Measurements from ENCODE around the gene RPA3. TPM values are rescaled to one million over a fixed set of nuclear protein-coding genes. Genes with fewer than 3 reads are reported as not detected.

Gene RPA3
- polyA plus RNA-seq, 1 donor: 30.5 TPM

DNA sequence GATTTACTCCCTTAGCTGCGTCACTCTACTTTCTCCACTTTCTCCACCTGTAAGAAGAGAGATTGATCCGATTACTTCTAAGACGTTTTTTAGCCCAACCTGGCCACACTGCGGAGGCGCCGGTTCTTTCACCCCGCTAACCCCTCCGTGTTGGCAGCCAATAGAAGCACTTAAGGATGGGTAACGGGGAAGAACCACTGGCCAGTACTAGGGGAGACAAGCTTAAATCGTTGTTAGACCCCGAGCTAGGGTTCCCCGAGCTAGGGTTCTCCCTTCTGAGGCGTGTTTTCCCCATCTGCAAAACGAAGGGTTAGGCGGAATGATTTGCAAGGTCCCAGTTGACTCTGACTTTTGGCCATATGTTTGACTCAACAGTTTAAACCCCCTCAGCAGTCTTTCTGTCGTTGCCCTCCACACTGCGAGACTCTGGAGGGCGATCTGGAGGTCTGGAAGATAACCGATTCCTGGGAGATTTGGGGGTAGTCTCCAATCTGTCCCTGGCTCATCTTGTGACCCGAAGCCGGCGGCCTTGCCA lies 77.2 kb downstream of the RPA3 start:
- H3K36me3 ChIP-seq (ENCODE audit: control insufficient read depth, insufficient read depth, low read length): peaks cover 2% of the 10 kb centered on the region
- no peaks in the 10 kb centered on the region for H3K27me3 ChIP-seq (ENCODE audit: control insufficient read depth, insufficient read depth, low read length)
- peaks cover 3% of the 10 kb centered on the region for H3K9me3 ChIP-seq (ENCODE audit: control insufficient read depth, low read depth, low read length)
- H3K4me1 ChIP-seq (ENCODE audit: control insufficient read depth, insufficient read depth, low read length): peaks cover 6% of the 10 kb centered on the region
- WGBS (ENCODE audit: insufficient coverage, low lambda C conversion rate): no CpG with 5 or more reads among the region's 22 CpGs
- peak overlapping the region; percentile 82 for H3K27ac ChIP-seq (ENCODE audit: low read length)
- DNase-seq: peak in 1 of 2 donors; percentile 7
- peak overlapping the region; percentile 81 for H3K4me3 ChIP-seq (ENCODE audit: low read length)

DNA sequence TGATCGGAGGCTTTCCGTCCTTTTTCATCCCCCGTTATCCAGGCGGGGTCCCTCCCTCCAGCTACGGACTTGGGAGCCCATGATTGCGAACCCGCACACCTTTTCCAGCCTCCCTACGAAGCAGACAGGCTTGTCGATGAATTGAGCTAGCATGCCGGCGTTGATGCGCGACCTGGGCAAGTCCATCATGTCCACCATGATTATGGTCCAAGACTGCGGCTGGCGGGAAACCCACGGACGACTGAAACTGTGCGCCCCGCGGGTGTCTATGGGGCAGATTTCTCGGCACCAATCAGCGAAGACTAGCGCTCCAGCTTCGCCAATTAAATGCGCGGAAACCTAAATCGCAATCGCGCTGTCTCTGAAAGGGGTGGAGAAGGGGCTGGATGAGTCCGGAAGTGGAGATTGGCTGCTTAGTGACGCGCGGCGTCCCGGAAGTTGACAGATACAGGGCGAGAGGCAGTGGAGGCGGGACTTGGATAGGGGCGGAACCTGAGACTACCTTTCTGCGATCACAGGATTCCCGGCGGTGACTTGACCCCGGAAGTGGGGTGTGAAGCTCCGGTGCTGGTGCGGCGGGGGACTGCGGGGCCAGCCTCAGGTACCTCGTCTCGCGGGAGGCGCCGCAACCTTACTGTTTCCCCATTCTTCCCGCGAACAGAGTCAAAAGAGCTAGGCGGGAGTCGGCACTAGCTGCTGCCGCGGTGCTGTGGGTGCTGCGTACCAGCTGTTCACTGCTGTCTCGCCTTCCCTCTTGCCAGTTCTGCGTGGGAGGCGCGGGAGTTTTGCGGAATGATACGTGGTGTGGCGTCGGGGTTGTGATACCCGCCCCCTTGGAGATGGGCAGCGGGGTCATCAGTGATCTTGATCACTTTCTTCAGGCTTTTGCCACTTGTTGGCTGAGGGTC lies 77.9 kb downstream of the RPA3 start, which contains the start of gene UMAD1:
TSS of gene UMAD1 (plus strand) at position 532 of the 908 bp plus-strand sequence. CDS start 32,620 bp downstream, outside the sequence.
- Histone ChIP-seq H3K36me3 (ENCODE audit: control insufficient read depth, insufficient read depth, low read length) (no peaks in the 10 kb centered on the region), H3K27ac (ENCODE audit: low read length) (peak within 1 kb of the TSS; percentile 94), H3K9me3 (ENCODE audit: control insufficient read depth, low read depth, low read length) (no peaks in the 10 kb centered on the region), H3K4me1 (ENCODE audit: control insufficient read depth, insufficient read depth, low read length) (peaks cover 6% of the 10 kb centered on the region), H3K27me3 (ENCODE audit: control insufficient read depth, insufficient read depth, low read length) (no peaks in the 10 kb centered on the region), H3K4me3 (ENCODE audit: low read length) (peak within 1 kb of the TSS; percentile 81)
- DNase-seq: peak; percentile 99 to 100
- 0% methylated on average over 4 of the region's 68 CpGs for WGBS (ENCODE audit: insufficient coverage, low lambda C conversion rate)

DNA sequence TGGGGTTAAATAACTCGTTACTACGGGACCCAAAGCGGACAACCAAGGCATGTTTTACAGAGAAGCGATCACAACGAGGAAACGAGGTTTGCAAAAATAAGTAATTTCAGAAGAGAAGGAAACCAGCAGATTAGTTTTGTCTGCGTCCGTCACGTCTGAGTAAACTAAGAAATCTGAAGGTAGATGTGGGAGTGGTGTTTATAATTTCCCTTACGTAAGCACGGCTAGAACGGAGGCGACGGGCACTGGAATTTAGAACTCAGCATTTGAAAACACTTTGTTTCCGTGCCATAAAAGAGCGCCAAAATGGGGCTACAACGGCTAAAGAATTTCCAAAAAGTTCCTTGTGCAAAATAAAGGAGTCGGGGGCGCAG lies 78.6 kb downstream of the RPA3 start:
- no peaks in the 10 kb centered on the region for H3K36me3 ChIP-seq (ENCODE audit: control insufficient read depth, insufficient read depth, low read length)
- WGBS (ENCODE audit: insufficient coverage, low lambda C conversion rate): 0% methylated on average over 1 of the region's 19 CpGs
- H3K9me3 ChIP-seq (ENCODE audit: control insufficient read depth, low read depth, low read length): no peaks in the 10 kb centered on the region
- peak overlapping the region; percentile 81 for H3K4me3 ChIP-seq (ENCODE audit: low read length)
- H3K27me3 ChIP-seq (ENCODE audit: control insufficient read depth, insufficient read depth, low read length): no peaks in the 10 kb centered on the region
- H3K27ac ChIP-seq (ENCODE audit: low read length): peak overlapping the region; percentile 94
- H3K4me1 ChIP-seq (ENCODE audit: control insufficient read depth, insufficient read depth, low read length): peaks cover 6% of the 10 kb centered on the region
- peak in 1 of 2 donors; percentile 24 for DNase-seq

- Histone ChIP-seq H3K9me3 (ENCODE audit: control insufficient read depth, low read depth, low read length) (no peaks in the 10 kb centered on the region), H3K4me1 (ENCODE audit: control insufficient read depth, insufficient read depth, low read length) (peaks cover 6% of the 10 kb centered on the region), H3K36me3 (ENCODE audit: control insufficient read depth, insufficient read depth, low read length) (no peaks in the 10 kb centered on the region), H3K4me3 (ENCODE audit: low read length) (peak overlapping the region; percentile 81), H3K27ac (ENCODE audit: low read length) (peak overlapping the region; percentile 94), H3K27me3 (ENCODE audit: control insufficient read depth, insufficient read depth, low read length) (no peaks in the 10 kb centered on the region)
- no peak for DNase-seq
- WGBS (ENCODE audit: insufficient coverage, low lambda C conversion rate): no CpG with 5 or more reads among the region's 5 CpGs
Observed at GRCh38 chr7:7639421-7639820, 79.0 kb downstream of the RPA3 start.

GRCh38 chr7:7630626-7631329 lies 87.6 kb downstream of the RPA3 start:
- WGBS (ENCODE audit: insufficient coverage, low lambda C conversion rate): 100% methylated on average over 1 of the region's 1 CpG
- Histone ChIP-seq H3K9me3 (ENCODE audit: control insufficient read depth, low read depth, low read length) (no peaks in the 10 kb centered on the region), H3K36me3 (ENCODE audit: control insufficient read depth, insufficient read depth, low read length) (no peaks in the 10 kb centered on the region), H3K27me3 (ENCODE audit: control insufficient read depth, insufficient read depth, low read length) (no peaks in the 10 kb centered on the region), H3K4me3 (ENCODE audit: low read length) (no peak overlapping the region), H3K4me1 (ENCODE audit: control insufficient read depth, insufficient read depth, low read length) (no peaks in the 10 kb centered on the region), H3K27ac (ENCODE audit: low read length) (no peak overlapping the region)
- no peak for DNase-seq

- no CpG with 5 or more reads among the region's 1 CpG for WGBS (ENCODE audit: insufficient coverage, low lambda C conversion rate)
- no peak for DNase-seq
- Histone ChIP-seq H3K4me3 (ENCODE audit: low read length) (no peak overlapping the region), H3K27ac (ENCODE audit: low read length) (no peak overlapping the region), H3K36me3 (ENCODE audit: control insufficient read depth, insufficient read depth, low read length) (no peaks in the 10 kb centered on the region), H3K27me3 (ENCODE audit: control insufficient read depth, insufficient read depth, low read length) (no peaks in the 10 kb centered on the region), H3K4me1 (ENCODE audit: control insufficient read depth, insufficient read depth, low read length) (no peaks in the 10 kb centered on the region), H3K9me3 (ENCODE audit: control insufficient read depth, low read depth, low read length) (no peaks in the 10 kb centered on the region)
Observed at GRCh38 chr7:7628476-7628875, 89.9 kb downstream of the RPA3 start.

- Histone ChIP-seq H3K9me3 (ENCODE audit: control insufficient read depth, low read depth, low read length) (no peaks in the 10 kb centered on the region), H3K4me1 (ENCODE audit: control insufficient read depth, insufficient read depth, low read length) (no peaks in the 10 kb centered on the region), H3K27ac (ENCODE audit: low read length) (no peak overlapping the region), H3K4me3 (ENCODE audit: low read length) (no peak overlapping the region), H3K27me3 (ENCODE audit: control insufficient read depth, insufficient read depth, low read length) (no peaks in the 10 kb centered on the region), H3K36me3 (ENCODE audit: control insufficient read depth, insufficient read depth, low read length) (no peaks in the 10 kb centered on the region)
- DNase-seq: no peak
Observed at GRCh38 chr7:7620644-7621210, 97.7 kb downstream of the RPA3 start.

- no peaks in the 10 kb centered on the region for H3K36me3 ChIP-seq (ENCODE audit: control insufficient read depth, insufficient read depth, low read length)
- 89% methylated on average over 1 of the region's 1 CpG for WGBS (ENCODE audit: insufficient coverage, low lambda C conversion rate)
Observed at GRCh38 chr7:7620236-7620635, 98.2 kb downstream of the RPA3 start.

GRCh38 chr7:7618410-7618809 lies 100.0 kb downstream of the RPA3 start:
- Histone ChIP-seq H3K4me3 (ENCODE audit: low read length) (no peak overlapping the region), H3K27me3 (ENCODE audit: control insufficient read depth, insufficient read depth, low read length) (no peaks in the 10 kb centered on the region), H3K27ac (ENCODE audit: low read length) (no peak overlapping the region), H3K36me3 (ENCODE audit: control insufficient read depth, insufficient read depth, low read length) (no peaks in the 10 kb centered on the region), H3K4me1 (ENCODE audit: control insufficient read depth, insufficient read depth, low read length) (no peaks in the 10 kb centered on the region), H3K9me3 (ENCODE audit: control insufficient read depth, low read depth, low read length) (no peaks in the 10 kb centered on the region)
- DNase-seq: peak; percentile 12 to 57
- no CpG with 5 or more reads among the region's 1 CpG for WGBS (ENCODE audit: insufficient coverage, low lambda C conversion rate)

More at GRCh38 chr7:7620236-7620635, 98.2 kb downstream of the RPA3 start:
- no peaks in the 10 kb centered on the region for H3K4me1 ChIP-seq (ENCODE audit: control insufficient read depth, insufficient read depth, low read length)
- H3K27ac ChIP-seq (ENCODE audit: low read length): no peak overlapping the region
- DNase-seq: no peak
- no peak overlapping the region for H3K4me3 ChIP-seq (ENCODE audit: low read length)
- H3K9me3 ChIP-seq (ENCODE audit: control insufficient read depth, low read depth, low read length): no peaks in the 10 kb centered on the region
- H3K27me3 ChIP-seq (ENCODE audit: control insufficient read depth, insufficient read depth, low read length): no peaks in the 10 kb centered on the region

DNA sequence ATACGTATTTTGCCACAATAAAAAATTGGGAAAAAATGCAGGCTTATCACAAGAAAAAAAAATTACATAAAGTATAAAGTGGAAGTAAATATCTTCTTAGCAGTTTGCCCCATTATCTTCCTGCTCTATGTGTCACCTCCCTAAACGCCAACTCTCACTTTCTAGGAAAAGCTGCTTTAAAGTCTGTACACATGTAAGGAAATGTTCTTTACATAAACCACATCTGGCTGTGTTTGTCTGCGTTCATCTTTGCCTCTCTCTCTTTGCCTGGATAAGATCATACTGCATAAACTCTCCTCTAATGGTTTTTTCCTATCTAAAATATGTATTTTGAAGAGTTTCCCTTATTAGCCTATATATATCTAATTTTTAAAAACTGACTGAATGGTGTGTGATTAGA lies 100.9 kb downstream of the RPA3 start:
- H3K4me1 ChIP-seq (ENCODE audit: control insufficient read depth, insufficient read depth, low read length): no peaks in the 10 kb centered on the region
- no peaks in the 10 kb centered on the region for H3K27me3 ChIP-seq (ENCODE audit: control insufficient read depth, insufficient read depth, low read length)
- H3K27ac ChIP-seq (ENCODE audit: low read length): no peak overlapping the region
- H3K9me3 ChIP-seq (ENCODE audit: control insufficient read depth, low read depth, low read length): no peaks in the 10 kb centered on the region
- 90% methylated on average over 2 of the region's 3 CpGs for whole genome bisulfite sequencing (ENCODE audit: insufficient coverage, low lambda C conversion rate)
- no peak overlapping the region for H3K4me3 ChIP-seq (ENCODE audit: low read length)
- no peaks in the 10 kb centered on the region for H3K36me3 ChIP-seq (ENCODE audit: control insufficient read depth, insufficient read depth, low read length)
- no peak for DNase-seq

Data from large intestine (tissue), 3 donors.